Loucy (cell line): Measurements from ENCODE around the gene STN1.

ENCODE experiments used
- H2AFZ ChIP-seq: fragments of 200-600 bp; sonication (generic); 2 replicates; pipeline ENCODE4 v1.6.0; 2016; ENCODE audit warnings: antibody characterized with exemption, mild to moderate bottlenecking, low read length, moderate library complexity
- H3F3A ChIP-seq: fragments of 200-600 bp; 2 replicates; pipeline ENCODE4 v1.6.0; 2016; ENCODE audit warnings: antibody characterized with exemption, low read depth, mild to moderate bottlenecking
- H3K27me3 ChIP-seq: fragments of 200-600 bp; sonication (generic); 2 replicates; pipeline ENCODE4 v1.6.1; 2014; ENCODE audit warnings: low read length, mild to moderate bottlenecking; ENCODE audit not compliant: insufficient read depth, poor library complexity, severe bottlenecking
- H3K36me3 ChIP-seq: fragments of 200-600 bp; sonication (generic); 2 replicates; pipeline ENCODE4 v1.6.1; 2016; ENCODE audit warnings: low read length; ENCODE audit not compliant: insufficient read depth
- H3K4me1 ChIP-seq: fragments of 200-600 bp; sonication (generic); 2 replicates; pipeline ENCODE4 v1.5.1; 2014; ENCODE audit warnings: low read length, mild to moderate bottlenecking; ENCODE audit not compliant: insufficient read depth, poor library complexity, severe bottlenecking
- H3K4me2 ChIP-seq: fragments of 200-600 bp; sonication (generic); 2 replicates; pipeline ENCODE4 v1.6.0; 2014; ENCODE audit warnings: antibody characterized with exemption, low read length, low read depth, mild to moderate bottlenecking; ENCODE audit not compliant: poor library complexity, severe bottlenecking
- H3K4me3 ChIP-seq: fragments of 200-600 bp; sonication (generic); 2 replicates; pipeline ENCODE4 v1.5.1; 2014; ENCODE audit warnings: low read length, mild to moderate bottlenecking, mixed read lengths; ENCODE audit not compliant: poor library complexity, severe bottlenecking
- H3K79me2 ChIP-seq: fragments of 200-600 bp; sonication (generic); 2 replicates; pipeline ENCODE4 v1.6.1; 2014; ENCODE audit warnings: low read length; ENCODE audit not compliant: insufficient read depth
- H3K9ac ChIP-seq: fragments of 200-600 bp; sonication (generic); 2 replicates; pipeline ENCODE4 v1.6.0; 2014; ENCODE audit warnings: mild to moderate bottlenecking, low read depth, low read length, moderate library complexity; ENCODE audit not compliant: poor library complexity, severe bottlenecking
- H3K9me2 ChIP-seq: fragments of 200-600 bp; sonication (generic); replicated peaks from 2 replicates; pipeline ENCODE4 v1.6.1; 2016; ENCODE audit warnings: low read depth, low read length, mixed read lengths
- H3K9me3 ChIP-seq: fragments of 200-600 bp; sonication (generic); 2 replicates; pipeline ENCODE4 v1.6.1; 2014; ENCODE audit warnings: mild to moderate bottlenecking, antibody characterized with exemption, low read length, low read depth; ENCODE audit not compliant: insufficient read depth
- H4K20me1 ChIP-seq: fragments of 200-600 bp; sonication (generic); 2 replicates; pipeline ENCODE4 v1.6.0; 2014; ENCODE audit warnings: antibody characterized with exemption, low read length, mild to moderate bottlenecking; ENCODE audit not compliant: insufficient read depth, poor library complexity, severe bottlenecking
- EZH2phosphoT487 ChIP-seq: fragments of 200-600 bp; IDR thresholded peaks from 2 replicates; pipeline ENCODE4 v1.6.1; 2018; ENCODE audit warnings: antibody characterized with exemption, mild to moderate bottlenecking, moderate library complexity, borderline replicate concordance
- TF ChIP-seq, protein P1 (sequence below): fragments of 200-600 bp; sonication (generic); conservative IDR thresholded peaks from 2 replicates; pipeline ENCODE4 v1.5.1; 2014; ENCODE audit warnings: mild to moderate bottlenecking, antibody characterized with exemption, low read length

Gene STN1

GRCh38 chr10:103836273-103836672 is 81.7 kb downstream of the STN1 start:
- Histone ChIP-seq H3K4me2 (peak overlapping the region; percentile 44), H3K9me2 (no peaks in the 10 kb centered on the region), H3K27me3 (no peaks in the 10 kb centered on the region), H3K9ac (peak overlapping the region; percentile 40), H3K4me1 (peaks cover 60% of the 10 kb centered on the region), H4K20me1 (no peaks in the 10 kb centered on the region), H3F3A (no peaks in the 10 kb centered on the region; the same call in 1 of the 2 replicates), H2AFZ (no peak overlapping the region), H3K79me2 (peaks cover 83% of the 10 kb centered on the region), H3K9me3 (peaks cover 4% of the 10 kb centered on the region; the same call in 1 of the 2 replicates), H3K4me3 (no peak overlapping the region), H3K36me3 (no peaks in the 10 kb centered on the region)
- no peak for TF ChIP-seq EZH2phosphoT487
- TF ChIP-seq, protein P1, sequence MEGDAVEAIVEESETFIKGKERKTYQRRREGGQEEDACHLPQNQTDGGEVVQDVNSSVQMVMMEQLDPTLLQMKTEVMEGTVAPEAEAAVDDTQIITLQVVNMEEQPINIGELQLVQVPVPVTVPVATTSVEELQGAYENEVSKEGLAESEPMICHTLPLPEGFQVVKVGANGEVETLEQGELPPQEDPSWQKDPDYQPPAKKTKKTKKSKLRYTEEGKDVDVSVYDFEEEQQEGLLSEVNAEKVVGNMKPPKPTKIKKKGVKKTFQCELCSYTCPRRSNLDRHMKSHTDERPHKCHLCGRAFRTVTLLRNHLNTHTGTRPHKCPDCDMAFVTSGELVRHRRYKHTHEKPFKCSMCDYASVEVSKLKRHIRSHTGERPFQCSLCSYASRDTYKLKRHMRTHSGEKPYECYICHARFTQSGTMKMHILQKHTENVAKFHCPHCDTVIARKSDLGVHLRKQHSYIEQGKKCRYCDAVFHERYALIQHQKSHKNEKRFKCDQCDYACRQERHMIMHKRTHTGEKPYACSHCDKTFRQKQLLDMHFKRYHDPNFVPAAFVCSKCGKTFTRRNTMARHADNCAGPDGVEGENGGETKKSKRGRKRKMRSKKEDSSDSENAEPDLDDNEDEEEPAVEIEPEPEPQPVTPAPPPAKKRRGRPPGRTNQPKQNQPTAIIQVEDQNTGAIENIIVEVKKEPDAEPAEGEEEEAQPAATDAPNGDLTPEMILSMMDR = no peak

- Histone ChIP-seq H2AFZ (no peak overlapping the region), H3K4me1 (peaks cover 51% of the 10 kb centered on the region), H3K4me2 (no peak overlapping the region)
Observed at GRCh38 chr10:103835096-103836050, 82.6 kb downstream of the STN1 start.

GRCh38 chr10:103834436-103835095 is 83.4 kb downstream of the STN1 start:
- Histone ChIP-seq H3K4me3 (no peak overlapping the region), H3K9me2 (no peaks in the 10 kb centered on the region), H3K36me3 (no peaks in the 10 kb centered on the region), H3F3A (no peaks in the 10 kb centered on the region), H3K4me1 (peaks cover 43% of the 10 kb centered on the region), H4K20me1 (no peaks in the 10 kb centered on the region), H3K27me3 (no peaks in the 10 kb centered on the region), H3K4me2 (no peak overlapping the region), H2AFZ (no peak overlapping the region), H3K79me2 (peaks cover 73% of the 10 kb centered on the region), H3K9me3 (peaks cover 4% of the 10 kb centered on the region; the same call in 1 of the 2 replicates), H3K9ac (peak overlapping the region; percentile 3)
- no peak for TF ChIP-seq EZH2phosphoT487
- TF ChIP-seq, protein P1 = no peak

More at GRCh38 chr10:103835096-103836050, 82.6 kb downstream of the STN1 start:
- Histone ChIP-seq H3F3A (no peaks in the 10 kb centered on the region), H4K20me1 (no peaks in the 10 kb centered on the region), H3K4me3 (no peak overlapping the region), H3K9ac (no peak overlapping the region), H3K9me2 (no peaks in the 10 kb centered on the region), H3K36me3 (no peaks in the 10 kb centered on the region), H3K9me3 (peaks cover 4% of the 10 kb centered on the region; the same call in 1 of the 2 replicates), H3K79me2 (peaks cover 76% of the 10 kb centered on the region), H3K27me3 (no peaks in the 10 kb centered on the region)
- TF ChIP-seq, protein P1 = no peak
- no peak for TF ChIP-seq EZH2phosphoT487
